Adrenal gland (tissue), 12 donors: ENCODE measurements around the gene MOB1A. TPM values are rescaled to one million over a fixed set of nuclear protein-coding genes. Genes with fewer than 3 reads are reported as not detected.

Source experiments
- DNase-seq, 7 donors: peaks; one replicate each; pipeline ENCODE4 v3.0.0-alpha.2; 2019 to 2020
- H3K27ac ChIP-seq, 5 donors: fragments of 200-600 bp; sonication (generic) in 4 of 5; 1 replicate in 3 of 5; 2 replicates in 2 of 5; pipeline versions ENCODE4 v1.5.1 to v1.8.0; 2016 to 2020; ENCODE audit warnings: mild to moderate bottlenecking in 1 of 5
- H3K27me3 ChIP-seq: fragments of 200-600 bp; 2 replicates; pipeline ENCODE4 v1.8.0; 2021
- H3K36me3 ChIP-seq, 2 donors: fragments of 200-600 bp; replicated peaks in 1 of 2; 1 replicate in 1 of 2; 2 replicates in 1 of 2; pipeline versions ENCODE4 v1.5.1 to v1.8.0; 2018 to 2022
- H3K4me1 ChIP-seq, 2 donors: fragments of 200-600 bp; replicated peaks in 1 of 2; 1 replicate in 1 of 2; 2 replicates in 1 of 2; pipeline versions ENCODE4 v1.5.1 to v1.8.0; 2018 to 2021
- H3K4me3 ChIP-seq, 4 donors: fragments of 200-600 bp; sonication (generic) in 3 of 4; one replicate each; pipeline ENCODE4 v1.5.1; 2016 to 2018
- H3K9me3 ChIP-seq, 3 donors: fragments of 200-600 bp; sonication (generic) in 1 of 3; replicated peaks in 1 of 3; 1 replicate in 2 of 3; 2 replicates in 1 of 3; pipeline versions ENCODE4 v1.5.1 to v1.8.0; 2016 to 2021
- POLR2A ChIP-seq, 2 donors: fragments of 450-650 bp; IDR thresholded peaks; one replicate each; pipeline ENCODE4 v1.6.1; 2017; ENCODE audit warnings: antibody characterized with exemption in 2 of 2, mild to moderate bottlenecking in 2 of 2, moderate library complexity in 1 of 2
- WGBS, 4 donors: extraction: QIAGEN DNeasy Blood & Tissue Kit in 2 of 4; methylation state at CpG; one replicate each; pipeline versions ENCODE4 v1.1.5 to v1.1.7; 2013 to 2017; 5-methylcytosine and 5-hydroxymethylcytosine counted together
- intact Hi-C, 2 donors: fragments of 100-400 bp; cut with DNase I; formaldehyde crosslinking; loops; one replicate each; pipeline versions ENCODE4 v1.14.1 to v1.15.0; 2022 to 2023
- polyA plus RNA-seq, 3 donors: library from polyadenylated mRNA; stranded (reverse); fragments of 200-250 nt in 2 of 3; fragments of 350-450 nt in 1 of 3; fragmentation: Illumina TruSeq in 1 of 3; extraction: RNeasy Lipid Tissue Mini Kit (QIAGEN cat#74804) in 1 of 3; gene quantifications; one replicate each; pipeline ENCODE4 v1.2.3, GENCODE V29; 2013 to 2014
- total RNA-seq, 9 donors: library from RNA; depleted of rRNA in 4 of 9; stranded (reverse); fragments of >200 nt in 4 of 9; fragments of 120-200 nt in 1 of 9; fragmentation: NEBNext Ultra II Directional in 1 of 9; extraction: Animal tissue kit (Norgen Biotek cat#: 25700) in 1 of 9; gene quantifications; one replicate each; pipeline versions ENCODE4 v1.1.0 to v1.2.4, GENCODE V29; 2013 to 2023
- donor health status: healthy with polysubstance abuse.
- donor health status: Bipolar disorder and iron deficiency.
- donor health status: DM: yes; HTN: yes; CAD: no.
- donor health status: DM: no; HTN: no; CAD: no.
- donor health status: DM: no; HTN: no; CAD: no.
- donor health status: DM: yes; HTN: yes; CAD: no.

Gene MOB1A
- total and polyA plus RNA-seq, 12 donors, result 15.9 to 103 (median 74.7) TPM

DNA sequence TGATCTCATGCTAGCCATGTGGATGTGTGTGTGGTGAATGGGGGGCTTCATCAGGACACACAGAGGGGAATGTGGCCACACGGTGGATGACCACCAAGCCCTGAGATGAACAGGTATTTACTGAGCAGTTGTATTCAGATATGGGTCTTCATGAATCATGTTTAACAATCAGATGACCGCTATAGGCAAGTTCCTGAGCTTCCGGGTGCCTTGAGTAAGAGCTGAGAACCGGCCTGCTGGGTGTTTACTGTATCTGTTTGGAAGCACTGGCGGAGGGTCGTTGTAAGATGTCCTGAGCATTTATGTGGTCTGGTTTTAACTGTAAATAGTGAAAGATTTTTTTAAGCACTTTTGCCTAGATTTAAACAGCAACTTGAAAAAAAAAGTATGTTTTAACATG is 74.9 kb downstream of the MOB1A start:
- TF ChIP-seq POLR2A (IDR thresholded peaks at IDR 0.05), result no peak
- intact Hi-C loops, result no loop called here
- Histone ChIP-seq H3K27ac (no peak overlapping the region), H3K36me3 (peaks cover 0 to 27% of the 10 kb centered on the region in 2 donors), H3K4me1 (no peaks in the 10 kb centered on the region), H3K4me3 (no peak overlapping the region), H3K9me3 (no peaks in the 10 kb centered on the region), H3K27me3 (no peaks in the 10 kb centered on the region)
- peak in 1 of 7 donors; percentile 23 for DNase-seq
- 90 to 94% (median 92%) methylated on average over 5 to 6 of the region's 6 CpGs for WGBS, 4 donors

Other genes starting within 250 kb of the MOB1A start
- 1 to 10 TPM; 1.6 to 8.6 (median 6.0) TPM for gene TET3, start 194.0 kb downstream of the MOB1A start, total RNA-seq
- 1 to 10 TPM; 1.3 to 5.7 (median 1.3) TPM for gene TET3, start 194.0 kb downstream of the MOB1A start, polyA plus RNA-seq
- gene BOLA3, start 31.0 kb downstream of the MOB1A start, total RNA-seq, result 10 to 100 TPM; 17.1 to 73.5 (median 44.3) TPM
- gene BOLA3, start 31.0 kb downstream of the MOB1A start, polyA plus RNA-seq, result 10 to 100 TPM; 37.8 to 84.5 (median 54.8) TPM
- 10 to 100 TPM in 6 of 9 donors, 1 to 10 TPM in 3; 1.6 to 24.9 (median 15.4) TPM for gene MTHFD2, start 19.7 kb upstream of the MOB1A start, total RNA-seq
- gene MTHFD2, start 19.7 kb upstream of the MOB1A start, polyA plus RNA-seq, result 10 to 100 TPM in 2 of 3 donors, 1 to 10 TPM in 1; 6.0 to 19.8 (median 12.8) TPM
- 1 to 10 TPM in 1 of 9 donors, under 1 TPM in 7, not detected in 1; 0.14 to 1.3 (median 0.74) TPM for gene SLC4A5, start 164.5 kb upstream of the MOB1A start, total RNA-seq
- 1 to 10 TPM in 1 of 3 donors, under 1 TPM in 2; 0.51 to 2.7 (median 0.71) TPM for gene SLC4A5, start 164.5 kb upstream of the MOB1A start, polyA plus RNA-seq
- 100 to 1,000 TPM; 106 to 188 (median 146) TPM for gene DCTN1, start 201.4 kb upstream of the MOB1A start, total RNA-seq
- gene DCTN1, start 201.4 kb upstream of the MOB1A start, polyA plus RNA-seq, result 100 to 1,000 TPM; 142 to 258 (median 212) TPM
- 1 to 10 TPM in 5 of 9 donors, under 1 TPM in 4; 0.36 to 4.7 (median 1.7) TPM for gene C2orf81, start 242.7 kb upstream of the MOB1A start, total RNA-seq
- gene C2orf81, start 242.7 kb upstream of the MOB1A start, polyA plus RNA-seq, result 1 to 10 TPM in 2 of 3 donors, under 1 TPM in 1; 0.46 to 7.1 (median 4.5) TPM
- gene WDR54, start 242.9 kb upstream of the MOB1A start, total RNA-seq, result 10 to 100 TPM in 7 of 9 donors, 1 to 10 TPM in 2; 7.5 to 23.9 (median 14.5) TPM
- 10 to 100 TPM in 2 of 3 donors, 1 to 10 TPM in 1; 6.4 to 20.2 (median 14.4) TPM for gene WDR54, start 242.9 kb upstream of the MOB1A start, polyA plus RNA-seq